ENCODE measurements around the gene GGACT. TPM values are rescaled to one million over a fixed set of nuclear protein-coding genes. Genes with fewer than 3 reads are reported as not detected.
A peak's percentile ranks its signal among the peaks of the same experiment; 100 is the strongest.

GGACT gene
- total and polyA plus RNA-seq, 12 donors: 1.8 to 16.0 (median 10.2) TPM

GRCh38 chr13:100552755-100553154 lies 35.8 kb downstream of the GGACT start:
- intact Hi-C loops (cut with DNase I): no loop called here
- Histone ChIP-seq H3K27ac (no peak overlapping the region), H3K27me3 (no peaks in the 10 kb centered on the region), H3K4me1 (replicated peaks in 1 of 2) (peaks cover 0 to 6% of the 10 kb centered on the region in 2 donors), H3K9me3 (replicated peaks in 1 of 3) (no peaks in the 10 kb centered on the region), H3K4me3 (no peak overlapping the region), H3K36me3 (replicated peaks in 1 of 2) (no peaks in the 10 kb centered on the region)
- WGBS, 4 donors: 94 to 100% (median 95%) methylated on average over 4 to 11 of the region's 11 CpGs
- TF ChIP-seq CTCF (IDR thresholded peaks at IDR 0.05): no peak
- TF ChIP-seq POLR2A (IDR thresholded peaks at IDR 0.05): no peak
- DNase-seq: peak in 1 of 7 donors; percentile 39

- 94 to 96% (median 95%) methylated on average over 9 of the region's 9 CpGs for WGBS, 4 donors
- DNase-seq: peak in 1 of 7 donors; percentile 39
- H3K4me1 ChIP-seq (replicated peaks in 1 of 2): peaks cover 0 to 11% of the 10 kb centered on the region in 2 donors
- no peaks in the 10 kb centered on the region for H3K9me3 ChIP-seq (replicated peaks in 1 of 3)
- H3K4me3 ChIP-seq: no peak overlapping the region
- no peaks in the 10 kb centered on the region for H3K36me3 ChIP-seq (replicated peaks in 1 of 2)
- no peak for TF ChIP-seq POLR2A (IDR thresholded peaks at IDR 0.05)
- TF ChIP-seq CTCF (IDR thresholded peaks at IDR 0.05): no peak
- no peak overlapping the region for H3K27ac ChIP-seq
- H3K27me3 ChIP-seq: no peaks in the 10 kb centered on the region
- intact Hi-C loops (cut with DNase I): no loop called here
These were observed 39.3 kb downstream of the GGACT start for GRCh38 chr13:100549316-100549715.

- Histone ChIP-seq H3K4me3 (no peak overlapping the region), H3K9me3 (replicated peaks in 1 of 3) (no peaks in the 10 kb centered on the region), H3K36me3 (replicated peaks in 1 of 2) (no peaks in the 10 kb centered on the region), H3K4me1 (replicated peaks in 1 of 2) (peaks cover 0 to 11% of the 10 kb centered on the region in 2 donors), H3K27me3 (no peaks in the 10 kb centered on the region), H3K27ac (peak overlapping the region in 2 of 5 donors; percentile 6)
- intact Hi-C loops (cut with DNase I): no loop called here
- peak in 1 of 7 donors; percentile 70 for DNase-seq
- 50 to 78% (median 72%) methylated on average over 6 to 9 of the region's 9 CpGs for WGBS, 4 donors
- TF ChIP-seq CTCF (IDR thresholded peaks at IDR 0.05) (no peak), POLR2A (IDR thresholded peaks at IDR 0.05) (no peak)
These were observed 40.8 kb downstream of the GGACT start for GRCh38 chr13:100547791-100548201.

GRCh38 chr13:100546713-100547405 lies 41.7 kb downstream of the GGACT start:
- H3K27ac ChIP-seq: no peak overlapping the region

More at GRCh38 chr13:100546713-100547405, 41.7 kb downstream of the GGACT start:
- Histone ChIP-seq H3K27me3 (no peaks in the 10 kb centered on the region), H3K36me3 (replicated peaks in 1 of 2) (no peaks in the 10 kb centered on the region), H3K4me1 (replicated peaks in 1 of 2) (peaks cover 0 to 11% of the 10 kb centered on the region in 2 donors), H3K9me3 (replicated peaks in 1 of 3) (no peaks in the 10 kb centered on the region), H3K4me3 (no peak overlapping the region)
- intact Hi-C loops (cut with DNase I): no loop called here
- DNase-seq: peak in 1 of 7 donors; percentile 46
- WGBS, 4 donors: 94 to 99% (median 98%) methylated on average over 20 to 21 of the region's 21 CpGs
- TF ChIP-seq CTCF (IDR thresholded peaks at IDR 0.05) (no peak), POLR2A (IDR thresholded peaks at IDR 0.05) (no peak)

All from adrenal gland (tissue), 12 donors.